ENCODE data around the gene LY6G6F.
"Not testable (repeated sequence)": the region's sequence is repeated elsewhere in the genome, so short reads cannot be mapped to it uniquely, and the experiment has no call there.

LY6G6F gene

DNA sequence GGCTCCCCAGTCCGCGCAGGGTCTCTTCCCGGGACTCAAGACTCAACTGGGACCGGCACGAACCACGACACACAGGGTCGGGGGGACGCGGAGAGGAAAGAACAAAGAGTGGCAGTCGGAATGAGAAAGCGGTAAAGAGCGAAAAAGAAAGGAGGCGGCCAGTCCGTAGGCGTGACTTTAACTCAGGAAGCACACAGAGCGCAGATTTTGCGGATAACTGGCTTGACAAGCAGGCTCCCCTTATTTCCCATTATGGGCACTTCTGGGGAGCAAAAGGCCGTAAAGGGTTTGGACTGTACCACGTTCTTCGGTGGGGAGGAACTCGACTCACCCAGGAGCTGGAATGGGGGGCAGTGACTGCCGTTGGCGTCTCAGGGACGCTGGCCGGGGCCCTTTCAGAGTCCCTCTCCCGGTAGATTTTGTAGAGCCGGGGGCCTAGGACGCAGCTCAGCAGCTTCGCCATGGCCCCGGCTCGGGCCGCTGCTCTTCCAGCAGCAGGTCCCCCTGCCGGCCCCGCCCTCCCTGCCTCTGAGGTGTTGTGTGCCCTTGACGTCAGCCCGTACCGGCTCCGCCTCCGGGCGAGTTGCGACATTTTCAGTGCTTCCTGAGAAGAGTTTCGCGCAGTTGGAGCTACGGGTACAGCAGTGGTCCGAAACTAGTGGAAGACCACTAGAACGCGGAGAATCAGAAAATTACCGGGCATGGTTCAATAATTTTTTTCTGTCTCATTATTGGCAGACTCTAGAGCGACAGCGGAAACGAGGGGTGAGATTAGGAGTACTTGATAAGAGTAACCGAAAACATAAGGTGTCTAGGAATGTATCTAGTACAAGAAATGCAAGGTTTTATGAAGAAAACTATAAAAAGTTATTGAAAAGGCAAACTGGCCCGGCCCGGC is 3.6 kb upstream of the LY6G6F start, which contains the start of gene ABHD16A:
Gene ABHD16A (minus strand): TSS at position 506 of the 898 bp plus-strand sequence. CDS start 43 bp downstream, at position 463.
- DNase-seq, result peak; percentile 98

DNA sequence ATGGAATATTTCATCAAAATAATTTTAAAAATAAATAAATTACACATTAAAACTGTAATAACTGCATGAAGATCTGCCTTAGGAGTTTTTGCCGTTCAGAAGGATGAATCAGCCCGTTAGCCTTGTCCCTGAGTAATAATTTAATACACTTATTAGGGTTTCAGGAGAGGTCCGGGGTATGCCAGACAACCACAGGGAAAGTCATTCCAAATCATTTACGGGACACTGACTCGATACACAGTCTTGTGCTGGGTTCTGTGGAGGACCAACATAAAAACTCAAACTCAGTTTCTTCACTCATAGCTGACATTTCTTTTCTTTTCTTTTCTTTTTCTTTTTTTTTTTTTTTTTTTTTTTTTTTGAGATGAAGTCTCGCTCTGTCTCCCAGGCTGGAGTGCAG is 735 bp upstream of the LY6G6F start:
- DNase-seq, result no peak

- no peak for DNase-seq
Measured at GRCh38 chr6:31707701-31708100, 1.0 kb downstream of the LY6G6F start.

- no peak for DNase-seq
Measured at GRCh38 chr6:31708224-31708623, 1.6 kb downstream of the LY6G6F start.

GRCh38 chr6:31709157-31709556 is 2.5 kb downstream of the LY6G6F start:
- not testable (repeated sequence) for DNase-seq

- peak; percentile 73 for DNase-seq
Measured at GRCh38 chr6:31710523-31711219, 4.0 kb downstream of the LY6G6F start.

DNA sequence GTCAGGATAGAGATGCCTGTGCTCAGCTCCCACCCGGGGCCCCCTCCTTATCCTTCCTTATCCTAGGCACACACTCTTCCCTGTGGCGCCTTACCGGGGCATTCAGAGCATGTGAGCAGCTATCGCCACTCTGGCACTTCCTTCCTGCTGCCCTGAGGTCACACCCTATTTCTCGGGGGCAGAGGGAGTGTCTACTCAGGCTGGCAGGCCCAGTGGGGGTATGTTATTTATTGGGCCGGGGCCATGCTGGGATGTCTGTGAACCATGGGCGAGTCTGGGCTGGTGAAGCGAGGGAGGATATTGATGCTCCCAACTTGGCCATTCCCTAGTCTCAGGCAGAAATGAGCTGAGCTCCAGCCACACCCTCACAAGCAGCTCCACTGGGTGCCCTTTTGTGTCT is 4.6 kb downstream of the LY6G6F start:
- DNase-seq, result no peak

DNA sequence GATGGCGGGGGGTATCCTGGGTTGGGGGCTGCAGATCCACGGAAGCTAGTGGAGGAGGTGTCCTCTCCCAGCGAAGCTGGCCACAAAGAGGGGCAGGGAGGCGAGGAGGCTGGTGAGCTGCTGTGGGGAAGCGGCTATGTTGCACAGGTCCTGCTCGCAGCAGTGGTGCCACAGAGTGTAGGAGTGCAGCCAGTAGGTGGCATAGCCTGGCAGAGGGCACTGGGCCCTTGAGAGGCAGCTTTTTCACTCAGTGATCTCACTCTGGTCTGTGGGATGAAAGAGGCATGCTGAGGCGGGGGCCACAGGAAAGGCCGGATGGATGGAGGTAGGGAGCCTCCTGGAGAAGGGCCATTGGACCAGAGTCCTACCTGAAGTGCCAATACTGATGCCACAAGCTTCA is 5.6 kb downstream of the LY6G6F start:
- DNase-seq, result no peak

DNA sequence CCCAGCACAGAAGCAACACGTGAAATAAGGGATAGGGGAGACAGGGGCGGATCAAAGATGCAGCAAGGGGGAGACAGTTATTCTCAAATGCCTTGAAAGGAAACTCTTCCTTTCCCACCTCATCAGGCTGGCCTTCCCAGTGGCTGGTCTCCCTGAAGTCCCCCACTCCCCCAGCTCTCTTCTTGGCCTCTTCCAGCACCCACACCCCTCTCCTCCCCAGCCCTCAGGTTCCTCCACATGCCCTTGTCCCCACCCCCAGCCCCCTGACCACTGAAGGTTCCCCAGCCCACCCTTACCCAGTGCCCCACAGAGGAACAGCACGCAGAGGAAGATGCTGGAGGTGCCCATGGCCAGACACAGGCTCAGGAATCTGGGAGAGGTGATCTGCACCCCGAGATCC is 6.8 kb downstream of the LY6G6F start:
- no peak for DNase-seq

DNA sequence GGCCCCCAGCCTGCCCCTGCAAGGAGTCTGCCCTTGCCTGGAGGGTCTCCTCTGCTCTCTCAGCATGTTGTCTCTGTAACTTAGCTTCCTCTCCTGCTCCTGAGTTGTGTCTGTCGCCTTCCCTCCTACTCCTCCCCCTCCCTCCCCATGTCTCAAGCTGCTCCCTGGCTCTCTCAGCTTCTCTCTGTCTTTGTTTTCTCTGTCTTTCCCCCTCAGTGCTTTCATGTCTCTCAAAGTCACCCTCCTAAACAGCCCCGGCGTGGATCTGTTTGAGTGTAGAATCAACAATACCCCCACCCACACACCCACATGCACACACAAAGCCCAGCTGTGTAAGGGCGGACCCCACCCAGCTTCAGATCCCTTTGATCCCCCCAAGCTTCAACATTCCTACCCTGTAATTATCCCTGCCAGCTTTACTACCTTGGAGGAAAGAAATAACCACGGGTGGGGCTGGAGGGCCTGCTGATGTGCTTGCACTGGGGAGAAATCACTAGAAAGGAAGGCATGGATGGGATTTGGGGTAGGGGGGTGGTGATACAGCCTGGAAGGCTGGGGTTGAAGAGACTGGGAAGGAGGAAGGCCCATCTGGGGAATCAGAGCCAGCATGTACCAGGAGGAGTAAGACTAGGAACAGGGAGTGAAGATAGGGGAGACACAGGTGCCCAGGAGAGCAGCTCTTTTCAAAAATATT is 7.5 kb downstream of the LY6G6F start:
- peak; percentile 46 for DNase-seq

DNA sequence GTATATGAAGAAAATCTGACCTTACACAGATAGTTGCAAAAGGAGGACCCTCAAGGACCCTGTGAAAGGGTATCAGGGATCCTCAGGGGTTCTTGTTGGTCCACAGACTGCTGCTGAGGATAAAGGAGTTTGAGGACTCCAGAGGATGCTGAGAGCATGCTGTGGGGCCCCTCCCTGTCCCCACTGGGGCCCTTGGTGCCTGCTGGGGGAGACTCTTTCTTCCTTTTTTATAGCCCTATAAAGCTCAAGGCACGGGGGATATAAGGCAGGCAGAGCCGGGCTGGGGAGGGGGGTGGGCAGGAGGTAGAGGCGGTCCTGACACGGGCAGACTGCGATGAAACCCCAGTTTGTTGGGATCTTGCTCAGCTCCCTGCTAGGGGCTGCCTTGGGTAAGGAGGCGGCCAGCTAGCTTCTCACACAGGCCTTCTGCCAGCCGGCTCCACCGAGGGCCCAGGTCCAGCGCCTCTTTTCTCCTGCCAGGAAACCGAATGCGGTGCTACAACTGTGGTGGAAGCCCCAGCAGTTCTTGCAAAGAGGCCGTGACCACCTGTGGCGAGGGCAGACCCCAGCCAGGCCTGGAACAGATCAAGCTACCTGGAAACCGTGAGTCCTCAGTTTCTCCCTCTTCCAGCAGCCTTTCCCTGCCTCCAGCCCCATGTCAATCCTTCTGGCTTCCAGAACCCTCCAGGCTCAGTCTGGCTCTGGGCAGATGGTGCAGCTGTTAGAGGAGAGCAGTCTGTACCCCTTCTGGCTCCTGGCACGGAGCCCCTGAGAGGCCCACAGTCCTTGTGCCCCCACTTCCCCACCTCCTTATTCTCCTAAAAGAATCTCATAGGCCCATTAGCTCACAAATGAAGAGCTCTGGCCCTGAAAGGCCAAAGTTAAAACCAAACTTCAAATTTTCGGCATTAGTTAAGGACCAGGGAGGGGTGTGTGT is 8.6 kb downstream of the LY6G6F start, which contains the start of gene LY6G6D:
Gene LY6G6D (plus strand): TSS at position 327 of the 937 bp plus-strand sequence. CDS start 8 bp downstream, at position 335.
- DNase-seq, result no peak

- peak; percentile 38 for DNase-seq
Measured at GRCh38 chr6:31717499-31718222, 11.0 kb downstream of the LY6G6F start.

GRCh38 chr6:31718265-31718664 is 11.6 kb downstream of the LY6G6F start:
- no peak for DNase-seq

GRCh38 chr6:31719001-31719400 is 12.3 kb downstream of the LY6G6F start:
- DNase-seq, result no peak

GRCh38 chr6:31720196-31720770 is 13.6 kb downstream of the LY6G6F start:
- DNase-seq, result no peak

DNA sequence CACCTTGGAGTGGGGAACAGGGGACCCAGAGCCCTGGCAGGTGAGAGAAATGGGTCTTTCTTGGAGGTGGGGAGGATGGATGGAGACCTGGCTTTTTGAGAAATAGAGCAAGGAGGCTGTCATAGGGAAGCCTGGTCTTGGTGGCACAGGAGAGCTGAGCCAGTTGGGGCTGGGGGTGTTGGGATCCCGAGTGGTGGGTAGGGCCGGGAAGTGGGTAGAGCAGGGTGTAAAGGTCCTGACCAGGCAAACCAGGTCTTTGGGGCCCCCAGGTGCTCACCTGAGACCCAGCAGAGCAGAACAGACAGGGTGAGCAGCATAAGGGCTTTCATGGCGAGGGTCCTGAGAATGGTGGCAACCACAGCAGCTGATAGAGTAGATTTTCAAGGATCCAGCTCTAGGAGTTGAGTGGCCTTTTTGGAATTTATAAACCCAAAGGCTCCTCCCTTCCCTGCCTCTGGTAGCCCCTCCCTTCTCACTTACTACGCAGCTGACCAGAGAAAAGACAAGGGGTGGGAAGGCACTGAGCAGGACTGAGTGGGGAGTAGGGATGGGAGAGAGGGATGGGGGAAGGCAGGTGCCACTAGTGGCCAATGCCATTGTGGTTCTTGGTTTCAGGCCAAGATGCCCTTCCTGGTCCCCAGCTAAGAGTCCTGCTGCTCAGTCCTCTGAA is 14.8 kb downstream of the LY6G6F start, which contains the start of gene LY6G6C:
Gene LY6G6C (minus strand): TSS at position 396 of the 670 bp plus-strand sequence. CDS start 67 bp downstream, at position 329.
- no peak for DNase-seq

DNA sequence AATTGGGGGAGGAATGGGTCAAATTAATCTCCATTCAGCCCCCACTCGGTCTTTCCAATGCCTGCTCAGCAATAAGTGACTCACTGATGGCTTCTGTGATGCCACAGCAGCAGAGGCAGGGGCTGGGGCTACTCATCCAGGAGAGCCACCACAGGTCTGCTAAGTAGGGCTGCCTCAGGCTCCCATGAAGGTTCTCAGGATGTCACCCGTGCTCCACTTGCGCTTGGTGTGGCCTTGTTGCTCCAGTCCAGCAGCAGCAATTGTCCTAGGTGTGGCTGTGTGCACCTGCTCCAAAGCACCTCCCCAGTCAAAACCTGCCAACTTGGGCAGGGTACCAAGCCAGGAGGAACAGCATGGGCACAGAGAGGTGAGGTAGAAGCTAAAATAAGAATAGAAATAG is 15.5 kb downstream of the LY6G6F start:
- DNase-seq, result no peak

DNA sequence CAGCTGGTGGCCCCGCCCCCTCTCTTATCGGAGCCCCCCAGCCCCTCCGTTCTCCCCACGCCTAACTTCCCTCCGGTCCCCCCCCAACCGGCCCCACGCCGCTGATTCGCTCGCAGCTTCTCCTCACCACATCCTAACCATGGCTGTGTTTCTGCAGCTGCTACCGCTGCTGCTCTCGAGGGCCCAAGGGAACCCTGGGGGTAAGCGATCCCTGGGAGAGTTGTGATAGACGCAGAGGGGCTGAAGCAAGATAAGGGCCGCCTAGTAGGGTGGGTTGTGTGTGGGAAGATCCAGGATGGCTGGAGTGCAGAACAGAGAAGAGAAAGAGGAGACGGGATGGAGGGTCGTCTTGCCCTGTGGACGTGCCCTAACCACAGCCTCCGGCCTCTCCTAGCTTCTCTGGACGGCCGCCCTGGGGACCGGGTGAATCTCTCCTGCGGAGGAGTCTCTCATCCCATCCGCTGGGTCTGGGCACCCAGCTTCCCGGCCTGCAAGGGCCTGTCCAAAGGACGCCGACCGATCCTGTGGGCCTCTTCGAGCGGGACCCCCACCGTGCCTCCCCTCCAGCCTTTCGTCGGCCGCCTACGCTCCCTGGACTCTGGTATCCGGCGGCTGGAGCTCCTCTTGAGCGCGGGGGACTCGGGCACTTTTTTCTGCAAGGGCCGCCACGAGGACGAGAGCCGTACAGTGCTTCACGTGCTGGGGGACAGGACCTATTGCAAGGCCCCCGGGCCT is 16.7 kb downstream of the LY6G6F start, which contains the start of gene MPIG6B:
Gene MPIG6B (plus strand): TSS at position 129 of the 735 bp plus-strand sequence. CDS start 11 bp downstream, at position 140.
- DNase-seq, result no peak

- no peak for DNase-seq
Measured at GRCh38 chr6:31723980-31724691, 17.5 kb downstream of the LY6G6F start.
